Panc1 (cell line): ENCODE results near the gene PRRX1. TPM values are rescaled to one million over a fixed set of nuclear protein-coding genes. Genes with fewer than 3 reads are reported as not detected.
A peak's percentile ranks its signal among the peaks of the same experiment; 100 is the strongest.

Experiments
- ATAC-seq: fragments of 200-7000 bp; cut with Tn5 transposase; 2 replicates; pipeline ENCODE4 v1.9.1; 2020; ENCODE audit warnings: mild to moderate bottlenecking, moderate library complexity
- BruUV-seq: library from RNA; stranded (reverse); fragments of 400-500 nt; replicated peaks from 2 replicates; lab custom pipeline; 2021; lab: Mats Ljungman, UMichigan
- CTCF ChIA-PET: fragments of 300-600 bp; sonication (Branson Sonifier 250); formaldehyde crosslinking; loops from one replicate; lab custom pipeline; 2022; ENCODE audit warnings: antibody characterized with exemption; lab: Charles Lee
- POLR2A ChIA-PET: fragments of 300-600 bp; sonication (Branson Sonifier 250); formaldehyde crosslinking; loops from one replicate; lab custom pipeline; 2022; ENCODE audit warnings: antibody characterized with exemption; lab: Charles Lee
- DNase-seq: peaks from one replicate; pipeline ENCODE4 v3.0.0-alpha.2; 2010; ENCODE audit warnings: low read depth, low spot score
- H3K27ac ChIP-seq: 2 replicates; pipeline ENCODE4 v1.5.1; 2011; ENCODE audit warnings: mild to moderate bottlenecking, low read length, inconsistent platforms
- H3K27me3 ChIP-seq: fragments of 200-500 bp; sonication (Bioruptor generic); 2 replicates; pipeline ENCODE4 v1.6.0; 2014; ENCODE audit warnings: low read length, inconsistent platforms; ENCODE audit not compliant: control insufficient read depth, insufficient read depth
- H3K36me3 ChIP-seq: fragments of 200-500 bp; sonication (Bioruptor generic); 2 replicates; pipeline ENCODE4 v1.5.1; 2014; ENCODE audit warnings: inconsistent platforms, mild to moderate bottlenecking, low read length, moderate library complexity; ENCODE audit not compliant: control insufficient read depth, insufficient read depth
- H3K4me1 ChIP-seq: 2 replicates; pipeline ENCODE4 v1.5.1; 2011; ENCODE audit warnings: inconsistent platforms, mild to moderate bottlenecking, low read length, moderate library complexity; ENCODE audit not compliant: control insufficient read depth, insufficient read depth
- H3K4me3 ChIP-seq, 2 experiments: 2 replicates each; pipeline ENCODE4 v1.5.1; 2011 to 2012; ENCODE audit warnings: low read depth in 2 of 2, low read length in 2 of 2, mild to moderate bottlenecking in 2 of 2, inconsistent platforms in 1 of 2, moderate library complexity in 1 of 2
- H3K9me3 ChIP-seq: fragments of 200-500 bp; sonication (Bioruptor generic); 2 replicates; pipeline ENCODE4 v1.5.1; 2014; ENCODE audit warnings: low read depth, mild to moderate bottlenecking, inconsistent platforms, low read length, moderate library complexity; ENCODE audit not compliant: control insufficient read depth, insufficient read depth
- POLR2AphosphoS5 ChIP-seq: IDR thresholded peaks from 2 replicates; pipeline ENCODE4 v1.6.1; 2012; ENCODE audit warnings: mild to moderate bottlenecking, low read depth, low read length, moderate library complexity
- SIN3A ChIP-seq: IDR thresholded peaks from 2 replicates; pipeline ENCODE4 v1.6.1; 2012; ENCODE audit warnings: low read depth, mild to moderate bottlenecking, low read length, moderate library complexity, borderline replicate concordance; ENCODE audit not compliant: insufficient read depth
- TCF7L2 ChIP-seq: IDR thresholded peaks from 2 replicates; pipeline ENCODE4 v1.6.1; 2011; ENCODE audit warnings: mild to moderate bottlenecking, low read depth, low read length, inconsistent platforms
- in situ Hi-C: cut with HindIII; loops from 2 replicates; pipeline ENCODE4 v1.10.0; 2016; ENCODE audit warnings: low sequenced_read_pairs, low pct_unique_long_range_greater_than_20kb
- intact Hi-C: fragments of 100-400 bp; cut with micrococcal nuclease; formaldehyde crosslinking; loops from one replicate; pipeline ENCODE4 v1.10.0; 2022; ENCODE audit not compliant: unreplicated experiment
- total RNA-seq: library from RNA; stranded (reverse); gene quantifications from one replicate; pipeline ENCODE4 v1.2.1, GENCODE V29; 2021; ENCODE audit not compliant: unreplicated experiment
- TF ChIP-seq, protein P1 (sequence below): fragments of 450-650 bp; IDR thresholded peaks from 2 replicates; pipeline ENCODE4 v1.5.1; 2017; ENCODE audit warnings: mild to moderate bottlenecking
- TF ChIP-seq, protein P2 (sequence below), 2 experiments: IDR thresholded peaks; 2 replicates each; pipeline ENCODE4 v1.6.1; 2011 to 2012; ENCODE audit warnings: low read depth in 2 of 2, control low read depth in 1 of 2, low read length in 1 of 2, mild to moderate bottlenecking in 1 of 2, moderate library complexity in 1 of 2; ENCODE audit not compliant: insufficient read depth in 1 of 2

Gene PRRX1
- total RNA-seq, 1 experiment from 2014 or later: 0.69 TPM

DNA sequence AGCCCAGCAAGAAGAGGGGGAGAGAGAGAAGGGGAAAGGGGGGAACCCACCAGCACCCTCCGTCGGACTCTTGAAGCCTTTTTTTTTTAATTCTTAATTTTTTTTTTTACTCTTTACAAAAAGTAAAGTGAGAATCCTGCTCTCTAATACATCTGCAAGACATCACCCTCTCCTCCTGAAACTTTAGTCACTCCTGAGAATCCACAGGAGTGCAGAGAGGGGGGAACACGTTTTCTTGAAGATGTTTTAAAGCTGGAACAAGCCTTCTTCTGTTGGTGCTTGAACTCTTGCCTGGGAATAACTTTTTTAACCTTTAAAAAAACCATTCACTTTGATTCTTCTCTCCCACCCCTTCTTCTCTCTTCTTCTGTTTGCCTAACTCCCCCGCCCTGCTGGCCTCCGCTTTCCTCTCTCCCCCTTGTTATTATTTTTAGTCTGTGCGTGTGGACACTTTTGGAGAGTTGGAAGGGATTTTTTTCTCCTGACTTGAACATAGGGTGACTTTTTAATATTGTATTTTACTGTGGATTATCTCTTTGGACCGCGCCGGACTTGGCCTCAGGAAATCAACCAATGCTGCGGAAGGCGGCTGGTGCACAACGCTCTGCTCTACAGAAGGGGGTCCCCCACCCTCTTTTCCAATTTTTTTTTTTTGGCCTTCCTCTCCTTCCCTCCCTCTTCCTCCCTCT is 383 bp upstream of the PRRX1 start:
- in situ Hi-C loops (no loop called here), intact Hi-C loops (no loop called here)
- Histone ChIP-seq H3K36me3 (no peaks in the 10 kb centered on the region), H3K4me3 (peak overlapping the region; percentile 54 to 55), H3K4me1 (0 out of 2 replicates have a peak, but pooled peaks cover 2% of the 10 kb centered on the region), H3K27me3 (peaks cover 8% of the 10 kb centered on the region; the same call in 1 of the 2 replicates), H3K9me3 (no peaks in the 10 kb centered on the region), H3K27ac (no peak overlapping the region)
- ChIA-PET CTCF (no interaction called here), POLR2A (no interaction called here)
- BruUV-seq: no TSS peak
- ATAC-seq (no peak), DNase-seq (no peak)
- TF ChIP-seq, protein P1, sequence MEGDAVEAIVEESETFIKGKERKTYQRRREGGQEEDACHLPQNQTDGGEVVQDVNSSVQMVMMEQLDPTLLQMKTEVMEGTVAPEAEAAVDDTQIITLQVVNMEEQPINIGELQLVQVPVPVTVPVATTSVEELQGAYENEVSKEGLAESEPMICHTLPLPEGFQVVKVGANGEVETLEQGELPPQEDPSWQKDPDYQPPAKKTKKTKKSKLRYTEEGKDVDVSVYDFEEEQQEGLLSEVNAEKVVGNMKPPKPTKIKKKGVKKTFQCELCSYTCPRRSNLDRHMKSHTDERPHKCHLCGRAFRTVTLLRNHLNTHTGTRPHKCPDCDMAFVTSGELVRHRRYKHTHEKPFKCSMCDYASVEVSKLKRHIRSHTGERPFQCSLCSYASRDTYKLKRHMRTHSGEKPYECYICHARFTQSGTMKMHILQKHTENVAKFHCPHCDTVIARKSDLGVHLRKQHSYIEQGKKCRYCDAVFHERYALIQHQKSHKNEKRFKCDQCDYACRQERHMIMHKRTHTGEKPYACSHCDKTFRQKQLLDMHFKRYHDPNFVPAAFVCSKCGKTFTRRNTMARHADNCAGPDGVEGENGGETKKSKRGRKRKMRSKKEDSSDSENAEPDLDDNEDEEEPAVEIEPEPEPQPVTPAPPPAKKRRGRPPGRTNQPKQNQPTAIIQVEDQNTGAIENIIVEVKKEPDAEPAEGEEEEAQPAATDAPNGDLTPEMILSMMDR: no peak
- TF ChIP-seq POLR2AphosphoS5: no peak
- TF ChIP-seq TCF7L2: no peak
- TF ChIP-seq SIN3A: no peak
- TF ChIP-seq, protein P2, sequence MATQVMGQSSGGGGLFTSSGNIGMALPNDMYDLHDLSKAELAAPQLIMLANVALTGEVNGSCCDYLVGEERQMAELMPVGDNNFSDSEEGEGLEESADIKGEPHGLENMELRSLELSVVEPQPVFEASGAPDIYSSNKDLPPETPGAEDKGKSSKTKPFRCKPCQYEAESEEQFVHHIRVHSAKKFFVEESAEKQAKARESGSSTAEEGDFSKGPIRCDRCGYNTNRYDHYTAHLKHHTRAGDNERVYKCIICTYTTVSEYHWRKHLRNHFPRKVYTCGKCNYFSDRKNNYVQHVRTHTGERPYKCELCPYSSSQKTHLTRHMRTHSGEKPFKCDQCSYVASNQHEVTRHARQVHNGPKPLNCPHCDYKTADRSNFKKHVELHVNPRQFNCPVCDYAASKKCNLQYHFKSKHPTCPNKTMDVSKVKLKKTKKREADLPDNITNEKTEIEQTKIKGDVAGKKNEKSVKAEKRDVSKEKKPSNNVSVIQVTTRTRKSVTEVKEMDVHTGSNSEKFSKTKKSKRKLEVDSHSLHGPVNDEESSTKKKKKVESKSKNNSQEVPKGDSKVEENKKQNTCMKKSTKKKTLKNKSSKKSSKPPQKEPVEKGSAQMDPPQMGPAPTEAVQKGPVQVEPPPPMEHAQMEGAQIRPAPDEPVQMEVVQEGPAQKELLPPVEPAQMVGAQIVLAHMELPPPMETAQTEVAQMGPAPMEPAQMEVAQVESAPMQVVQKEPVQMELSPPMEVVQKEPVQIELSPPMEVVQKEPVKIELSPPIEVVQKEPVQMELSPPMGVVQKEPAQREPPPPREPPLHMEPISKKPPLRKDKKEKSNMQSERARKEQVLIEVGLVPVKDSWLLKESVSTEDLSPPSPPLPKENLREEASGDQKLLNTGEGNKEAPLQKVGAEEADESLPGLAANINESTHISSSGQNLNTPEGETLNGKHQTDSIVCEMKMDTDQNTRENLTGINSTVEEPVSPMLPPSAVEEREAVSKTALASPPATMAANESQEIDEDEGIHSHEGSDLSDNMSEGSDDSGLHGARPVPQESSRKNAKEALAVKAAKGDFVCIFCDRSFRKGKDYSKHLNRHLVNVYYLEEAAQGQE (IDR thresholded peaks at IDR 0.05; ENCODE audit: insufficient read depth in 1 of 2, low read depth in 2 of 2, low read length in 1 of 2): no peak

DNA sequence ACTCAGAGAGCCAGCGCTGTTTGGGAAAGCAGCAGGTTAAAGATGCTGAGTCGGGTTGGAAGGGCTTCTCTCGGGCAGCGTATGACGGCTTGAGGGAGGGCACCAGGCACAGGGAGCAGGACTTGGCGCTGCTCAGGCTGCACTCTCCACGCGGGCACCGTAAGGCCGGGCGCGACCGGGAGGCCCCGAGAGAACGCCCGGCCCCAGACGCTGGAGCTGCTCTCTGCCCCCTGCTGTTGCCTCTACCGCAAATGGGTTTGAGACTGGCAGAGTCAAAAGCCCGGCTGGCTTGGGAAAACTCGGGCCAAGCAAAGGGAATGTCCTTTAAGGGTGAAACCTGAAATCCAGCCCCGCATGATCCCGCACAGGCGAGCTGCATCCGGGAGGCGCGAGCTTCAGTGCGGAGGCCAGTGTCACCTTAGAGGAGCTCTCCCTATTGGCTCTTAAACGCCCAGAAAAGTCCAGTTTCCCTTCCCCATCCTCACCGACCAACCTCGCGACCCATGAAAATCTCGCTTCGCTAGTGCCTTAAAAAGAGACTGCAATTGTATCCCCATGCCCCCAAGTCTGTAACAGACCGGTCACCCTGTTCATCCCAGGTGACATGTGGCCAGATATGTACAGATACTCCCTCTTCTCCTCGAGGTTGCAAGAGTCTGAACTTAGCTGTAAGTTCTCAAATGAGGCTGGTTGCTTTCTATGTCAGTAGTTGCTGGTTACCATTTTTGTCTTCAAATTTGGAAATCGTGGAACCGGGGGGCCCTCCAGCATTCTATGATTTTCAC is 1.1 kb downstream of the PRRX1 start:
- Histone ChIP-seq H3K27ac (0 out of 2 replicates have a peak overlapping the region, but pooled peaks have one; percentile 29), H3K27me3 (peaks cover 8% of the 10 kb centered on the region; the same call in 1 of the 2 replicates), H3K4me1 (0 out of 2 replicates have a peak, but pooled peaks cover 3% of the 10 kb centered on the region), H3K4me3 (peak overlapping the region; percentile 54 to 55), H3K9me3 (no peaks in the 10 kb centered on the region), H3K36me3 (no peaks in the 10 kb centered on the region)
- ChIA-PET POLR2A (no interaction called here), CTCF (no interaction called here)
- no peak for DNase-seq
- TF ChIP-seq, protein P1: peak; percentile 28; the same call in 1 of the 2 replicates
- TF ChIP-seq POLR2AphosphoS5 (no peak), SIN3A (no peak)
- TF ChIP-seq, protein P2 (IDR thresholded peaks at IDR 0.05; ENCODE audit: insufficient read depth in 1 of 2, low read depth in 2 of 2, low read length in 1 of 2): no peak
- peak; percentile 79 for ATAC-seq
- BruUV-seq: no TSS peak
- in situ Hi-C loops (no loop called here), intact Hi-C loops (no loop called here)
